Measurements from ENCODE around the gene BNC2. TPM values are rescaled to one million over a fixed set of nuclear protein-coding genes. Genes with fewer than 3 reads are reported as not detected.

BNC2 gene
- total RNA-seq, 2 donors from 2014 or later = 0.99 to 1.8 TPM

DNA sequence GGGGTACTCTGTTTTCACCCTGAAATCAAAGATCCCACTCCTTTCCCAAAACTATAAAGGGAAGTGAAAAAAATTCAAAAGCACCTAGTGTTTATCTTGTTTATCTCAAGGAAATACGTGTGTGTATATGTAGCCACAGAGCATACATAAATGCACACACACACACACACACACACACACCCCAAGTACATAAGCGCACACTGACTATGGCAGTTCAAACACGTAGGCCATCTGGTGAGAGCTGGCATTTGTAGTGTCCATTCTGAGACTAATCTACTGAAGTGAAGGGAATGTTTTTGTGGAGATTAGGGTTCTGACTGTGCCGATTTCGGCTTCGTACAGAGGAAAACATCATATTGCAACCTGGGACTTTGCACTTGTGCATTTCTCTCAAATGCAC lies 451.7 kb downstream of the BNC2 start:
- Histone ChIP-seq H3K36me3 (replicated peaks in 1 of 2; ENCODE audit: insufficient read depth in 1 of 2, low read depth in 2 of 2) (no peaks in the 10 kb centered on the region), H3K4me1 (no peaks in the 10 kb centered on the region), H3K9me3 (no peaks in the 10 kb centered on the region), H3K27me3 (no peaks in the 10 kb centered on the region), H3K27ac (no peak overlapping the region), H3K4me3 (no peak overlapping the region)
- no peak for ATAC-seq
- 69 to 70% methylated on average over 6 of the region's 6 CpGs for WGBS, 2 donors
- no peak for TF ChIP-seq POLR2A (IDR thresholded peaks at IDR 0.05)
- no peak for TF ChIP-seq CTCF (IDR thresholded peaks at IDR 0.05)
- intact Hi-C loops (cut with DNase I) = no loop called here
- DNase-seq = no peak

- Histone ChIP-seq H3K36me3 (replicated peaks in 1 of 2; ENCODE audit: insufficient read depth in 1 of 2, low read depth in 2 of 2) (no peaks in the 10 kb centered on the region), H3K4me1 (no peaks in the 10 kb centered on the region), H3K9me3 (no peaks in the 10 kb centered on the region), H3K27me3 (no peaks in the 10 kb centered on the region), H3K4me3 (no peak overlapping the region), H3K27ac (no peak overlapping the region)
- WGBS, 2 donors = 78 to 81% methylated on average over 3 of the region's 3 CpGs
- no peak for DNase-seq
- TF ChIP-seq POLR2A (IDR thresholded peaks at IDR 0.05) = no peak
- TF ChIP-seq CTCF (IDR thresholded peaks at IDR 0.05) = no peak
- no peak for ATAC-seq
- intact Hi-C loops (cut with DNase I) = no loop called here
These were observed 452.7 kb downstream of the BNC2 start for GRCh38 chr9:16417749-16418148.

DNA sequence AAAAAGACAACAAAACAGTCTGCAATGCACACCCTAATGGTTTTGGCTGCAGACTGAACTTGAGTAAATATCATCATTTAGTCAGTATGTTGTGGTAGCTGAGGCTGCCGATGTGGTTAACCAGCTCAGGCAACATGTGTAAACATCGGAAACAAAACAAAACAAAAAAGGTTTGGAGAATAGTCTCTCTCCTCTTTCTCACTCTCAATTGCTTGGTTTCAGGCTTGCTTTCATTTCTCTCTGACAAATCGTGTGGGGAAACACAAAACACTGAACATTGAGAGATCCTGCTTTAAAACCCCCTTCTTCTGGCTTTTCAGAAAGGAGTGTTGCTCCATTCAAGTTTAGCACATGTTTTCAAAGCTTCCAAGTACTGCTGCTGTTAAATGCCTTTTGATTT lies 453.3 kb downstream of the BNC2 start:
- DNase-seq (peak in 1 of 4 donors; percentile 7), ATAC-seq (no peak)
- intact Hi-C loops (cut with DNase I) = no loop called here
- TF ChIP-seq CTCF (IDR thresholded peaks at IDR 0.05) (no peak), POLR2A (IDR thresholded peaks at IDR 0.05) (no peak)
- H3K27ac ChIP-seq = no peak overlapping the region
- H3K9me3 ChIP-seq = no peaks in the 10 kb centered on the region
- no peak overlapping the region for H3K4me3 ChIP-seq
- H3K4me1 ChIP-seq = no peaks in the 10 kb centered on the region
- 32 to 45% methylated on average over 3 of the region's 3 CpGs for WGBS, 2 donors
- H3K36me3 ChIP-seq (replicated peaks in 1 of 2; ENCODE audit: insufficient read depth in 1 of 2, low read depth in 2 of 2) = no peaks in the 10 kb centered on the region
- no peaks in the 10 kb centered on the region for H3K27me3 ChIP-seq

- Histone ChIP-seq H3K27me3 (no peaks in the 10 kb centered on the region), H3K9me3 (no peaks in the 10 kb centered on the region), H3K27ac (no peak overlapping the region), H3K36me3 (replicated peaks in 1 of 2; ENCODE audit: insufficient read depth in 1 of 2, low read depth in 2 of 2) (no peaks in the 10 kb centered on the region), H3K4me1 (no peaks in the 10 kb centered on the region), H3K4me3 (no peak overlapping the region)
- TF ChIP-seq POLR2A (IDR thresholded peaks at IDR 0.05) = no peak
- TF ChIP-seq CTCF (IDR thresholded peaks at IDR 0.05) = no peak
- no peak for DNase-seq
- no peak for ATAC-seq
- intact Hi-C loops (cut with DNase I) = no loop called here
- WGBS, 2 donors = 53 to 62% methylated on average over 3 of the region's 3 CpGs
These were observed 456.0 kb downstream of the BNC2 start for GRCh38 chr9:16414451-16414850.

- H3K4me3 ChIP-seq = no peak overlapping the region
- no peaks in the 10 kb centered on the region for H3K4me1 ChIP-seq
- peak; percentile 74 for ATAC-seq
- peak in 1 of 4 donors; percentile 39 for DNase-seq
- intact Hi-C loops (cut with DNase I) = no loop called here
- H3K27ac ChIP-seq = no peak overlapping the region
- 26 to 28% methylated on average over 9 of the region's 9 CpGs for WGBS, 2 donors
- no peaks in the 10 kb centered on the region for H3K27me3 ChIP-seq
- H3K36me3 ChIP-seq (replicated peaks in 1 of 2; ENCODE audit: insufficient read depth in 1 of 2, low read depth in 2 of 2) = no peaks in the 10 kb centered on the region
- no peaks in the 10 kb centered on the region for H3K9me3 ChIP-seq
- TF ChIP-seq POLR2A (IDR thresholded peaks at IDR 0.05) (no peak), CTCF (IDR thresholded peaks at IDR 0.05) (no peak)
These were observed 456.9 kb downstream of the BNC2 start for GRCh38 chr9:16413509-16414016.
